NCI-H2081 treated with DMSO at 0.1 percent for 48 hours (cell line): ENCODE data around the gene MZT2B.
A peak's percentile ranks its signal among the peaks of the same experiment; 100 is the strongest.
"Not testable (repeated sequence)": the region's sequence is repeated elsewhere in the genome, so short reads cannot be mapped to it uniquely, and the experiment has no call there.

ENCODE experiments used
- DNase-seq: peaks from one replicate; lab custom pipeline; 2025; lab: John Stamatoyannopoulos, UW

Gene MZT2B

GRCh38 chr2:130181880-130182682, at the start of gene MZT2B:
Gene MZT2B, plus strand, starts transcription at chr2:130182262. Its CDS starts 21 bp downstream, at chr2:130182283.
- DNase-seq: peak; percentile 47

- no peak for DNase-seq
Observed at GRCh38 chr2:130135692-130136541, 46.1 kb upstream of the MZT2B start.

GRCh38 chr2:130136546-130136945, 45.5 kb upstream of the MZT2B start:
- DNase-seq: not testable (repeated sequence)

GRCh38 chr2:130137118-130137517, 44.9 kb upstream of the MZT2B start:
- DNase-seq: not testable (repeated sequence)

- DNase-seq: not testable (repeated sequence)
Observed at GRCh38 chr2:130138326-130138725, 43.7 kb upstream of the MZT2B start.

- DNase-seq: not testable (repeated sequence)
Observed at GRCh38 chr2:130138841-130139251, 43.2 kb upstream of the MZT2B start.

GRCh38 chr2:130139331-130140280, 42.5 kb upstream of the MZT2B start:
- DNase-seq: not testable (repeated sequence)

- not testable (repeated sequence) for DNase-seq
Observed at GRCh38 chr2:130140516-130140915, 41.5 kb upstream of the MZT2B start.

GRCh38 chr2:130141002-130141401, 41.1 kb upstream of the MZT2B start:
- DNase-seq: not testable (repeated sequence)

GRCh38 chr2:130141645-130142370, 40.3 kb upstream of the MZT2B start:
- DNase-seq: not testable (repeated sequence)

- DNase-seq: not testable (repeated sequence)
Observed at GRCh38 chr2:130142396-130143265, 39.4 kb upstream of the MZT2B start.

- not testable (repeated sequence) for DNase-seq
Observed at GRCh38 chr2:130143266-130144039, 38.6 kb upstream of the MZT2B start.

- DNase-seq: not testable (repeated sequence)
Observed at GRCh38 chr2:130145006-130145414, 37.1 kb upstream of the MZT2B start, which contains the start of gene CCDC74B. Gene CCDC74B, minus strand, starts transcription at chr2:130145112. Its CDS starts 116 bp downstream, at chr2:130144996.

- not testable (repeated sequence) for DNase-seq
Observed at GRCh38 chr2:130148515-130148914, 33.5 kb upstream of the MZT2B start.

GRCh38 chr2:130150181-130151144, 31.6 kb upstream of the MZT2B start:
- no peak for DNase-seq

GRCh38 chr2:130151145-130151512, 30.9 kb upstream of the MZT2B start:
- not testable (repeated sequence) for DNase-seq

- DNase-seq: not testable (repeated sequence)
Observed at GRCh38 chr2:130152136-130152815, 29.8 kb upstream of the MZT2B start.
